Smooth muscle cell of the umbilical artery (primary cell): ENCODE results near the gene BCL11B. TPM values are rescaled to one million over a fixed set of nuclear protein-coding genes. Genes with fewer than 3 reads are reported as not detected.

Source experiments
- total RNA-seq: library from RNA; depleted of rRNA; stranded (reverse); fragments of >200 nt; gene quantifications from 2 replicates; pipeline ENCODE4 v1.2.3, GENCODE V29; 2014

BCL11B gene
- 0.14 and 0.30 TPM in 2 replicates for total RNA-seq

GRCh38 chr14:99271951-99272631, at the start of gene BCL11B:
TSS of gene BCL11B (minus strand) at chr14:99272197. CDS start at chr14:99271218, 979 bp downstream.

Other genes with a start within 250 kb of the BCL11B start
- gene SETD3, start 208.7 kb upstream of the BCL11B start, total RNA-seq, result 46.3 and 56.4 TPM in 2 replicates
- gene CCNK, start 209.2 kb upstream of the BCL11B start, total RNA-seq, result 25.8 and 54.1 TPM in 2 replicates